Fibroblast of the conjunctiva (primary cell): ENCODE measurements around the gene UBE2H.
"Not testable (repeated sequence)": the region's sequence is repeated elsewhere in the genome, so short reads cannot be mapped to it uniquely, and the experiment has no call there.

Experiments
- DNase-seq: peaks from one replicate; pipeline ENCODE4 v3.0.0-alpha.2; 2010; ENCODE audit warnings: low read depth

The UBE2H gene

GRCh38 chr7:129907122-129907736 lies 45.5 kb downstream of the UBE2H start:
- no peak for DNase-seq

GRCh38 chr7:129906700-129907099 lies 46.1 kb downstream of the UBE2H start:
- no peak for DNase-seq

DNA sequence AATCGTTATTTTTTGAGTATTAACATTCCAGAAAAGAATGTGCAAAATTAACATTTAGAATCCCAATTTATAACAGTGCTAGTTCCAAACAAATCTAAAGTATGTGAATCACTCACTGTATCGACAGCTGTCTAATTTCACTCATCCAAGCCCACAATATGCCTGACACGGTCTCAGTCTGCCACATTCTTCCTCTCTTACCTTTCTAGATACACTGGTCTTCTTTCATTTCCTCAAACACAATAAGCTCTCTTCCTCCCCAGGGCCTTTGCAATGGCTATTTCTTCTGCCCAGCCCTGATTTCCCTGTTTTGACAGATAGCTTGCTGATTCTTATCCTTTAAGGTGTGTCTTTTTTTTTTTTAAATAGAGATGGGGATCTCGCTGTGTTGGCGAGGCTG lies 48.8 kb downstream of the UBE2H start:
- DNase-seq = no peak

GRCh38 chr7:129902788-129903422 lies 49.9 kb downstream of the UBE2H start:
- no peak for DNase-seq

DNA sequence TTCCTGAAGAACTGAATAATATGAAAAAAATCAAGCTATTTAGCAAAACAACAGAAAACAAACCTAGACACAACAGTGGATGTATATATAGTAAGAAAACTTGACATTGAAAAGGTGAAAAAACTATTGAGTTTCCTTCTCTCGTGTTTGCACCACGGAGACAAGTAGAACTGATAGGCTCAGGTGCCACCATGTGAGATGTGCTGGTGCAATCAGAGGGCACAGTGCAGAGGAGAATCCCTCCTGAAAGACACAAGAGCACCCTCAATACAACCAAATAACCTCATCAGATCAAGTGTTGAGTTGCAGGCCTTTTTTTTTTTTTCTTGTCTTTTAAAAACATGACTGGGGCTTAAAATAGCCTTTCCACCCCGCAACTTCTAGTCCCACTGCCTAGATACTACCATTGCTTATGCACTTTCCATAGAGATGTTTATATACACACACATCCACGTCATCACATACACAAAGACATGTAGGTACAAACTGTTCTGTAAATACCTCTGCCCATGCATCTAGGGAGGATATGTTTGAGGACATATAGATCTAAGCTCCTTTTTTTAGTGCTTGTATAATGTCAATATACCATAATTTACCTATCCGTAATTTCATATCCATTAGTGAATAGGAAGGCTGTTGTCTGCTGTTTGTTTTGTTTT lies 54.1 kb downstream of the UBE2H start:
- DNase-seq = no peak

DNA sequence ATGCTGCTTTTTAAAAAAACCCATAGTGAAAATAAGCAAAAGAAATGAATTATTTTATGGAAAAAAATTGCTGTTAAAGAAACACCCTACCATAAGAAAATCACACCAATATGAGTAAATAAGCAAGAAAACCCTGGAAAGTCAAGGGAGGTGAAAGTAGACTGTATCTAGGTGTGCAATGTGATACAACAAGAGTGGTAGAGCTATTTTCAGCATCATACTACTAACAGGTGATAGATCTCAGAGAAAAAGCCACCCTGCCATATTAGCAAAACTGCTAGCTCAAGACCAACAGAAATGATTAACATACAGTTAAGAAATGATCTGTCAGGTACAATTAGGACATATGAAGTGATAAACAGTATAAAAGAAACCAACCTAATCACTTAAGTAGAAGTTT lies 54.8 kb downstream of the UBE2H start:
- no peak for DNase-seq

DNA sequence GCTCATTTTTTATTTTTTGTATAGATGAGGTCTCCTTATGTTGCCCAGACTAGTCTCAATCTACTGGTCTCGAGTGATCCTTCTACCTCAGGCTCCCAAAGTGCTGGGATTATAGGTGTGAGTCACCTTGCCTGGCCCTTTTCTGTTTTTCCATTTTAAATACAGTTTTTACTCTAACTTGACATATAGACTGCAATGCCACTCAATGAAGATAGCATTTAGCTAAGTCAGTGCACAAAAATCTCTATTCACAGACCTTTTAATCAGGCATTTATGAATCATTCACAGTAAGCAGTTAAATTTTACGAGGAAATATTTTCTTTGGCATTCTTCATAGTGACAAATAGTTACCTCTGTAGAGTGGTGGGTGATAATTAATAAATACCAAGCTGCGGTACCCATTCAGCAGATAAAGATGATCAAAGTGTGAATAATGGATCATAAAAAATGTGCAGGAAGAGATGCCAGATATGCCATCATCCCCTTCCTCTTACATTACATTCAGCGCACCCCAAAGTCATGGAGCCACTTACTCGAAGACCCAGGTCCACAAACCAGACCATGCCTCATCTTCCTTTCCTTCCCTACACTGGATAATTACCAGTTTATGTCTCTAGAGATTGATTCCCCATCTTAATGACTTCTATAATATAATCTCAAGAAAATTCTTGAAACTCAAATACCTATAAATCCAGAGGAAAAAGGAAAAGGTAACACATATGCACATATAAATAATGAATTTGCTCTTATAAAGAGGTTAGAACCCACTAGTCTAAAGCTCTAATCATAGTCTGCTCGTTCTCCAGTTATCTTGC lies 56.0 kb downstream of the UBE2H start:
- DNase-seq = no peak

- DNase-seq = not testable (repeated sequence)
Observed at GRCh38 chr7:129894184-129894583, 58.6 kb downstream of the UBE2H start.

DNA sequence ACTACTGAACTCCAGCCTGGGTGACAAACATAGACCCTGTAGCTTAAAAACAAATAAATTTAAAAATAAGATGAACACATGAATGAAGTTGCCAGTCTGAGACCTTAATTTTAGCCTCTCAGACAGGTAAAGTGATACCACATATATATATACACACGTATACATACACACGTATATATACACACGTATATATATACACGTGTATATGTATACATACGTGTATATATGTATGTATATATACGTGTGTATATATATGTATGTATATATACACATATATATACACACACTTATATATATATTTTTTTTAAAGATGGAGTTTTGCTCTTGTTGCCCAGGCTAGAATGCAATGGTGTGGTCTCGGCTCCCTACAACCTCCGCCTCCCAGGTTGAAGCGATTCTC lies 62.7 kb downstream of the UBE2H start:
- DNase-seq = no peak

DNA sequence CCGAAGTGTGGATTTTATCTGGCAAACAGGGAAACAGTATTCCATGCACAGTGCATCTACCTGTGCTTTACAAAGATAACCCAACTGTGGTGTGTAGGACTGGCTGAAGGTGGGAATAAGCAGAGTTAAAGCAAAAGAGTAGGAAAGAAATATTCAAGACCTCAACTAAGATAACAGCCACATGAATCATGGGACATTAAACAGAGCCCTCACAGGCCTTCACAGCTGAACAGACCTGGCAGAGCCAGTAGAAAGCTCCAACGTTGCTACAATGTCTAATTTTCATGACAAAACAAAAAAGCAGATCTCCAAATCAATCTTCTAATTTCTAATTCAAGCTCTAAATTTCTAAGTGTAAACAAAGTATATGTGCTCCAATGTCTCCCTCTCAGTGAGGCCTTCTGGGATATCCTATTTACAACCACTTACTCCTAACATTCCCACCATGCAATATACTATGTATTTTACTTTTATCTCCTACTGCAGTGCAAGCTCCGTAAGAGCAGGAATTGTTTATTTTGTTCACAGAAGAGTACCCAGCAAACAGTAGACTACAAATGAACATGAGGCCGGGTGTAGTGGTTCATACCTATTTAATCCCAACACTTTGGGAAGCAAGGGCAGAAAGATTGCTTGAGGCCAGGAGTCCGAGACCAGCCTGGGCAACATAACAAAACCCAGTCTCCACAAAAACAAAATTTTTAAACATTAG lies 63.5 kb downstream of the UBE2H start:
- no peak for DNase-seq

DNA sequence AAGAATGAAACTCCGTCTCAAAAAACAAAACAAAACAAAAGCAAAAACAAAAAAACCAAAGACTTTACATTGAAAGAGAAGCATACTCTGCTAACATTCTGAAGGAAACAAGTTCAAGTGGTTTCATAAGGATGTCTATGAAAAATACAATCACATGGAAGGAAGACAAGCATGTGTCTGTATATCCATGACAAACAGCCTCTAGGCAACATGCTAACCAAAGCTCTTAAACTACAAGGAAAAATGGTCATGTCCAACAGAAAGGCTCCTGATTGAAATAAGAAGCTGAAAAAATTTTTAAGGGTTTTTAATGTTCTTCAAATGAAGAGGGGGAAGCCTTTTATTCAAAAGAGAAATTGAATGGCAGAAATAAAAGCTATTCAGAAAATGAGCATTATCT lies 64.9 kb downstream of the UBE2H start:
- DNase-seq = no peak

- DNase-seq = no peak
Observed at GRCh38 chr7:129886818-129887186, 66.0 kb downstream of the UBE2H start.

GRCh38 chr7:129886167-129886817 lies 66.5 kb downstream of the UBE2H start:
- DNase-seq = no peak

DNA sequence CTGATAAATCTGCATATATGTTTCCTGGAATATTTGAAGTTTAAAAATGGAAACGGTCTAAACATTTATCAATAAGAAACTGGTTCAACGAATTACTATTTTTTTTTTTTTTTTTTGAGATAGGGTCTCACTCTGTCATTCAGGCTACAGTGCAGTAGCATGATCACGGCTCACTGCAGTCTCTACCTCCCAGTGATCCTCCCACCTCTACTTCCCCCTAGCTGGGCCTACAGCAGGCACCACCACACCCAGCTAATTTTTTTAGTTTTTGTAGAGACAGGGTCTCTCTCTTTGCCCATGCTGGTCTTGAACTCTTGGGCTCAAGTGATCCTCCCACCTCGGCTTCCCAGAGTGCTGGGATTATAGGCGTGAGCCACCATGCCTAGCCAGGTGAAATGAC lies 68.3 kb downstream of the UBE2H start:
- no peak for DNase-seq

DNA sequence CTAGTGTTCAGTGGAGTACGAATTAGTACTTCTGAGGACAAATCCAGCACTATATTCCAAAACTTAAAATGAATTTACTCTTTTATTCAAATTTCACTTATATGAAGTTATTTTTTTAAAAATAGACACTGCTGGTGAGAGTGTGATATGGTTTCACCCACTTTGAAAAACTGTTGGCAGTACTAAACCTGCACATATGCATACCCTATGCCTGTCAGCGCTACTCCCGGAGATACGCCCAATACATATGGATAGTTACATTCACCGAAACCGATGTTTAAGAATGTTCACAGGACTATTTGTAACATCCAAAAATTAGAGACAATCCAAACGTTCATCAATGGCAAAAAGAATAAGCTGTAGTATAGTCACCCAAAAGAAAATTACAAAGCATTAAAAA lies 69.6 kb downstream of the UBE2H start:
- no peak for DNase-seq

DNA sequence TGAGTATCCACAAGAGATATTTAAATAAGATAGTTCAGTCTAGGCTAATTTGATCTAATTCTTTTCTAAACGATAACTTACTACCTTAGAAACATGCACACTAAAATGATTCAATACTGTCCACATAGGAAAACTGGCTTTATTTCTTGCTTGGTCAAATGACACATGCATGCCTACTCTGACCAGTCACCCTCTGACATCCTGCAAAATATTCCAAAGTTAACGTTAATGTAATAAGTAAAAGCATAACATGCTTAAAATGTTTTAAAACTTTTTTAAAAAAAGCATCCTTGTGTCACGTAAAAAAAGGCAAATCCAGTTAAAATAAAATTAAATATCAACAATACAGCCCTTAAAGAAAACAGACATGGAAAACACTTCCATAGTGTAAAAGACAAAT lies 70.2 kb downstream of the UBE2H start:
- no peak for DNase-seq

DNA sequence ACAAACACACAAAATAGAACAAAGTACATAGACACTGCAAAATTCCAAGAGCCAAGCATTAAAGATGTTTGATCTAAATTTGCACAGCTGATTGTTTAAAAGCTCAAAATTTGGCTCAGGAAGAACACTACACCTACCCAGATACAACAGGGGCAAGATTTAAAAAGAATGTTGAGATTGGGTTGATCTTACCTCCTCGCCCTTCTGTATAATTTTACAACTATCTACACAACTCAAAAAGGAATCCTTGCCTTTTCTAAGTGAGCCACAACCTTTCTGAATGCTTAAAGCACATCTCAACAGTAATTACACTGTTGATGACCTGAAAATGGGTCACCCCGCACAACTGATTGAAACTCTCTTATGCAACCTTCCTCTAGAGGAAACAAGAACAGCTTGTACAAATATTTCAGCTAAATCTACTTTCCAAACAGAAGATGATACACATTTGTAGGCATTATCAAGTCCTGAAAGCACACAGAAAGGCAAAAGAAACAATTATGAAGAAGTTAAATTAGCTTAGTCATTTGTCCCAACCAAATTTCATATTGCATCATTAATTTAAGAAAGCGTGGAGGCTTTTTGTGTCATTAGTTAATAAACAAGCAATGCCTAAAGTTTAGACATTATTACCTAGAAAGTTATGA lies 75.5 kb downstream of the UBE2H start:
- no peak for DNase-seq

GRCh38 chr7:129875745-129876411 lies 76.9 kb downstream of the UBE2H start:
- no peak for DNase-seq

GRCh38 chr7:129875160-129875559 lies 77.6 kb downstream of the UBE2H start:
- no peak for DNase-seq

- no peak for DNase-seq
Observed at GRCh38 chr7:129874722-129875121, 78.0 kb downstream of the UBE2H start.

GRCh38 chr7:129872054-129872453 lies 80.7 kb downstream of the UBE2H start:
- no peak for DNase-seq
